Measurements from ENCODE around the gene CHKB. TPM values are rescaled to one million over a fixed set of nuclear protein-coding genes. Genes with fewer than 3 reads are reported as not detected.

The CHKB gene
- total RNA-seq, 1 experiment from 2014 or later = 77.8 TPM

GRCh38 chr22:50532824-50533796, 49.5 kb downstream of the CHKB start:
- Histone ChIP-seq H4K20me1 (ENCODE audit: insufficient read depth, low read depth, low read length) (no peaks in the 10 kb centered on the region), H3K9me3 (ENCODE audit: low read length) (no peaks in the 10 kb centered on the region), H3K27ac (ENCODE audit: low read length) (peak overlapping the region; percentile 95), H3K9me2 (replicated peaks; ENCODE audit: insufficient read depth, low read length) (no peaks in the 10 kb centered on the region), H3K4me3 (ENCODE audit: low read length) (peak overlapping the region; percentile 78), H3K4me2 (ENCODE audit: low read depth, low read length, poor library complexity, severe bottlenecking) (peak overlapping the region; percentile 75), H3K4me1 (ENCODE audit: low read length) (peaks cover 64% of the 10 kb centered on the region), H3K9ac (ENCODE audit: low read length) (peak overlapping the region; percentile 88), H3K79me2 (ENCODE audit: low read length) (no peaks in the 10 kb centered on the region), H2AFZ (ENCODE audit: low read length) (no peak overlapping the region), H3K36me3 (ENCODE audit: insufficient read depth, low read length) (no peaks in the 10 kb centered on the region), H3K27me3 (ENCODE audit: low read length) (no peaks in the 10 kb centered on the region)
- DNase-seq = peak; percentile 48

- no peaks in the 10 kb centered on the region for H3K9me2 ChIP-seq (replicated peaks; ENCODE audit: insufficient read depth, low read length)
- no peaks in the 10 kb centered on the region for H3K9me3 ChIP-seq (ENCODE audit: low read length)
- peak overlapping the region; percentile 95 for H3K27ac ChIP-seq (ENCODE audit: low read length)
- no peaks in the 10 kb centered on the region for H3K36me3 ChIP-seq (ENCODE audit: insufficient read depth, low read length)
- H3K4me3 ChIP-seq (ENCODE audit: low read length) = peak overlapping the region; percentile 78
- no peak overlapping the region; the same call in 1 of the 2 replicates for H2AFZ ChIP-seq (ENCODE audit: low read length)
- H3K79me2 ChIP-seq (ENCODE audit: low read length) = no peaks in the 10 kb centered on the region
- peaks cover 69% of the 10 kb centered on the region for H3K4me1 ChIP-seq (ENCODE audit: low read length)
- H3K27me3 ChIP-seq (ENCODE audit: low read length) = no peaks in the 10 kb centered on the region
- peak overlapping the region; percentile 88 for H3K9ac ChIP-seq (ENCODE audit: low read length)
- H4K20me1 ChIP-seq (ENCODE audit: insufficient read depth, low read depth, low read length) = no peaks in the 10 kb centered on the region
- H3K4me2 ChIP-seq (ENCODE audit: low read depth, low read length, poor library complexity, severe bottlenecking) = peak overlapping the region; percentile 75
- DNase-seq = peak; percentile 46
Measured at GRCh38 chr22:50531962-50532674, 50.5 kb downstream of the CHKB start.

- Histone ChIP-seq H3K36me3 (ENCODE audit: insufficient read depth, low read length) (no peaks in the 10 kb centered on the region), H3K4me1 (ENCODE audit: low read length) (peaks cover 75% of the 10 kb centered on the region), H3K79me2 (ENCODE audit: low read length) (no peaks in the 10 kb centered on the region), H3K9ac (ENCODE audit: low read length) (peak overlapping the region; percentile 88), H3K4me3 (ENCODE audit: low read length) (peak overlapping the region; percentile 78), H3K4me2 (ENCODE audit: low read depth, low read length, poor library complexity, severe bottlenecking) (peak overlapping the region; percentile 75), H3K27me3 (ENCODE audit: low read length) (no peaks in the 10 kb centered on the region), H3K9me3 (ENCODE audit: low read length) (no peaks in the 10 kb centered on the region), H2AFZ (ENCODE audit: low read length) (no peak overlapping the region; the same call in 1 of the 2 replicates), H3K27ac (ENCODE audit: low read length) (peak overlapping the region; percentile 95), H4K20me1 (ENCODE audit: insufficient read depth, low read depth, low read length) (no peaks in the 10 kb centered on the region), H3K9me2 (replicated peaks; ENCODE audit: insufficient read depth, low read length) (no peaks in the 10 kb centered on the region)
- peak; percentile 90 for DNase-seq
Measured at GRCh38 chr22:50531546-50531961, 51.1 kb downstream of the CHKB start.

GRCh38 chr22:50530877-50531545, 51.6 kb downstream of the CHKB start:
- Histone ChIP-seq H3K27me3 (ENCODE audit: low read length) (no peaks in the 10 kb centered on the region), H3K79me2 (ENCODE audit: low read length) (no peaks in the 10 kb centered on the region), H3K4me2 (ENCODE audit: low read depth, low read length, poor library complexity, severe bottlenecking) (peak overlapping the region; percentile 75), H4K20me1 (ENCODE audit: insufficient read depth, low read depth, low read length) (no peaks in the 10 kb centered on the region), H3K4me3 (ENCODE audit: low read length) (peak overlapping the region; percentile 78), H3K27ac (ENCODE audit: low read length) (peak overlapping the region; percentile 95), H3K4me1 (ENCODE audit: low read length) (peaks cover 71% of the 10 kb centered on the region), H3K9me3 (ENCODE audit: low read length) (no peaks in the 10 kb centered on the region), H3K9ac (ENCODE audit: low read length) (peak overlapping the region; percentile 88), H3K36me3 (ENCODE audit: insufficient read depth, low read length) (no peaks in the 10 kb centered on the region), H2AFZ (ENCODE audit: low read length) (no peak overlapping the region; the same call in 1 of the 2 replicates), H3K9me2 (replicated peaks; ENCODE audit: insufficient read depth, low read length) (no peaks in the 10 kb centered on the region)
- peak; percentile 95 for DNase-seq

GRCh38 chr22:50530580-50530876, 52.1 kb downstream of the CHKB start:
- H3K4me3 ChIP-seq (ENCODE audit: low read length) = peak overlapping the region; percentile 78
- no peak for DNase-seq
- H3K27ac ChIP-seq (ENCODE audit: low read length) = peak overlapping the region; percentile 95
- no peaks in the 10 kb centered on the region for H3K9me3 ChIP-seq (ENCODE audit: low read length)
- H3K27me3 ChIP-seq (ENCODE audit: low read length) = no peaks in the 10 kb centered on the region
- no peaks in the 10 kb centered on the region for H3K36me3 ChIP-seq (ENCODE audit: insufficient read depth, low read length)
- peak overlapping the region; percentile 75 for H3K4me2 ChIP-seq (ENCODE audit: low read depth, low read length, poor library complexity, severe bottlenecking)
- H3K9me2 ChIP-seq (replicated peaks; ENCODE audit: insufficient read depth, low read length) = no peaks in the 10 kb centered on the region
- no peaks in the 10 kb centered on the region for H3K79me2 ChIP-seq (ENCODE audit: low read length)
- no peaks in the 10 kb centered on the region for H4K20me1 ChIP-seq (ENCODE audit: insufficient read depth, low read depth, low read length)
- peaks cover 66% of the 10 kb centered on the region for H3K4me1 ChIP-seq (ENCODE audit: low read length)
- peak overlapping the region; percentile 88 for H3K9ac ChIP-seq (ENCODE audit: low read length)
- no peak overlapping the region for H2AFZ ChIP-seq (ENCODE audit: low read length)

- peak within 1 kb of the TSS; percentile 95 for H3K27ac ChIP-seq (ENCODE audit: low read length)
- no peaks in the 10 kb centered on the region for H3K27me3 ChIP-seq (ENCODE audit: low read length)
- H3K4me1 ChIP-seq (ENCODE audit: low read length) = peaks cover 62% of the 10 kb centered on the region
- peak within 1 kb of the TSS; percentile 88 for H3K9ac ChIP-seq (ENCODE audit: low read length)
- H3K4me3 ChIP-seq (ENCODE audit: low read length) = peak within 1 kb of the TSS; percentile 78
- no peaks in the 10 kb centered on the region for H4K20me1 ChIP-seq (ENCODE audit: insufficient read depth, low read depth, low read length)
- H2AFZ ChIP-seq (ENCODE audit: low read length) = no peak within 1 kb of the TSS
- no peaks in the 10 kb centered on the region for H3K9me3 ChIP-seq (ENCODE audit: low read length)
- H3K4me2 ChIP-seq (ENCODE audit: low read depth, low read length, poor library complexity, severe bottlenecking) = peak within 1 kb of the TSS; percentile 75
- DNase-seq = peak; percentile 74
- H3K36me3 ChIP-seq (ENCODE audit: insufficient read depth, low read length) = no peaks in the 10 kb centered on the region
- H3K9me2 ChIP-seq (replicated peaks; ENCODE audit: insufficient read depth, low read length) = no peaks in the 10 kb centered on the region
- H3K79me2 ChIP-seq (ENCODE audit: low read length) = no peaks in the 10 kb centered on the region
Measured at GRCh38 chr22:50529897-50530579, 52.6 kb downstream of the CHKB start, which contains the start of gene TYMP. TYMP (minus strand) TSS chr22:50530012; CDS start chr22:50529709, 303 bp downstream.

GRCh38 chr22:50529416-50529896, 53.2 kb downstream of the CHKB start:
- Histone ChIP-seq H2AFZ (ENCODE audit: low read length) (no peak overlapping the region), H4K20me1 (ENCODE audit: insufficient read depth, low read depth, low read length) (peaks cover 2% of the 10 kb centered on the region; the same call in 1 of the 2 replicates), H3K9ac (ENCODE audit: low read length) (no peak overlapping the region), H3K9me3 (ENCODE audit: low read length) (no peaks in the 10 kb centered on the region), H3K79me2 (ENCODE audit: low read length) (peaks cover 6% of the 10 kb centered on the region), H3K4me1 (ENCODE audit: low read length) (peaks cover 61% of the 10 kb centered on the region), H3K27ac (ENCODE audit: low read length) (no peak overlapping the region), H3K4me2 (ENCODE audit: low read depth, low read length, poor library complexity, severe bottlenecking) (no peak overlapping the region), H3K9me2 (replicated peaks; ENCODE audit: insufficient read depth, low read length) (no peaks in the 10 kb centered on the region), H3K36me3 (ENCODE audit: insufficient read depth, low read length) (no peaks in the 10 kb centered on the region), H3K27me3 (ENCODE audit: low read length) (no peaks in the 10 kb centered on the region), H3K4me3 (ENCODE audit: low read length) (no peak overlapping the region)
- DNase-seq = no peak

Measured in Karpas-422 (cell line).